Liver (tissue), 9 donors: ENCODE data around the gene CSNK1G2. TPM values are rescaled to one million over a fixed set of nuclear protein-coding genes. Genes with fewer than 3 reads are reported as not detected.
"Not testable (repeated sequence)": the region's sequence is repeated elsewhere in the genome, so short reads cannot be mapped to it uniquely, and the experiment has no call there.

Experiments used
- DNase-seq: peaks from one replicate; pipeline ENCODE4 v3.0.0-alpha.2; 2017; ENCODE audit warnings: low spot score
- H3K27ac ChIP-seq, 2 donors: one replicate each; pipeline ENCODE4 v1.7.0; 2013; ENCODE audit warnings: inconsistent platforms in 2 of 2, low read length in 2 of 2, control low read depth in 1 of 2, low read depth in 1 of 2, mild to moderate bottlenecking in 1 of 2
- H3K27me3 ChIP-seq, 4 donors: one replicate each; pipeline versions ENCODE4 v1.6.1 to v1.7.0; 2013; ENCODE audit warnings: low read length in 3 of 4, inconsistent platforms in 1 of 4, mild to moderate bottlenecking in 1 of 4, moderate library complexity in 1 of 4; ENCODE audit not compliant: control insufficient read depth in 4 of 4, insufficient read depth in 4 of 4
- H3K36me3 ChIP-seq, 4 donors: one replicate each; pipeline versions ENCODE4 v1.6.1 to v1.7.0; 2013; ENCODE audit warnings: low read length in 3 of 4, mild to moderate bottlenecking in 3 of 4, low read depth in 1 of 4, moderate library complexity in 1 of 4; ENCODE audit not compliant: control insufficient read depth in 4 of 4, insufficient read depth in 3 of 4
- H3K4me1 ChIP-seq, 4 donors: one replicate each; pipeline versions ENCODE4 v1.6.1 to v1.7.0; 2013; ENCODE audit warnings: low read length in 3 of 4, mild to moderate bottlenecking in 3 of 4, moderate library complexity in 1 of 4; ENCODE audit not compliant: control insufficient read depth in 4 of 4, insufficient read depth in 4 of 4
- H3K4me3 ChIP-seq, 3 donors: one replicate each; pipeline versions ENCODE4 v1.6.1 to v1.7.0; 2013; ENCODE audit warnings: low read length in 3 of 3, control low read depth in 1 of 3, low read depth in 1 of 3, mild to moderate bottlenecking in 1 of 3
- H3K9ac ChIP-seq, 2 donors: one replicate each; pipeline ENCODE4 v1.7.0; 2013; ENCODE audit warnings: low read length in 2 of 2, mild to moderate bottlenecking in 2 of 2, moderate library complexity in 2 of 2, control low read depth in 1 of 2, low read depth in 1 of 2
- H3K9me3 ChIP-seq, 4 donors: one replicate each; pipeline versions ENCODE4 v1.6.1 to v1.7.0; 2013; ENCODE audit warnings: low read length in 3 of 4; ENCODE audit not compliant: control insufficient read depth in 4 of 4
- EGR1 ChIP-seq, 2 donors: IDR thresholded peaks; 2 replicates each; pipeline ENCODE4 v1.6.1; 2016 to 2018; ENCODE audit warnings: antibody characterized with exemption in 2 of 2, low read depth in 2 of 2
- FOXA1 ChIP-seq: IDR thresholded peaks from 2 replicates; pipeline ENCODE4 v1.6.1; 2016; ENCODE audit warnings: antibody characterized with exemption
- FOXA2 ChIP-seq: IDR thresholded peaks from 2 replicates; pipeline ENCODE4 v1.6.1; 2016; ENCODE audit warnings: antibody characterized with exemption
- GABPA ChIP-seq, 2 donors: IDR thresholded peaks in 1 of 2; conservative IDR thresholded peaks in 1 of 2; 2 replicates each; pipeline ENCODE4 v1.6.1; 2016; ENCODE audit warnings: antibody characterized with exemption in 2 of 2, mild to moderate bottlenecking in 1 of 2, moderate library complexity in 1 of 2
- RXRA ChIP-seq, 2 donors: IDR thresholded peaks; 2 replicates each; pipeline ENCODE4 v1.6.1; 2017 to 2018; ENCODE audit warnings: antibody characterized with exemption in 2 of 2, mild to moderate bottlenecking in 1 of 2
- SP1 ChIP-seq: IDR thresholded peaks from 2 replicates; pipeline ENCODE4 v1.6.1; 2018; ENCODE audit warnings: antibody characterized with exemption, mild to moderate bottlenecking
- TAF1 ChIP-seq: conservative IDR thresholded peaks from 2 replicates; pipeline ENCODE4 v1.6.1; 2016; ENCODE audit warnings: antibody characterized with exemption, mild to moderate bottlenecking
- YY1 ChIP-seq: IDR thresholded peaks from 2 replicates; pipeline ENCODE4 v1.6.1; 2016; ENCODE audit warnings: antibody characterized with exemption, mild to moderate bottlenecking
- ZBTB33 ChIP-seq: IDR thresholded peaks from 2 replicates; pipeline ENCODE4 v1.6.1; 2016; ENCODE audit warnings: antibody characterized with exemption
- WGBS: extraction: QIAGEN DNeasy Blood & Tissue Kit; methylation state at CpG from one replicate; pipeline ENCODE4 v1.1.7; 2013; 5-methylcytosine and 5-hydroxymethylcytosine counted together
- polyA plus RNA-seq, 2 donors: library from polyadenylated mRNA; stranded (reverse) in 1 of 2; unstranded in 1 of 2; fragments of 200-250 nt in 1 of 2; fragments of >200 nt in 1 of 2; fragmentation: Nextera tagmentation in 1 of 2; extraction: Ambion mirVana in 1 of 2; gene quantifications; one replicate each; pipeline versions ENCODE4 v1.2.1 to v1.2.3, GENCODE V29; 2013 to 2015
- total RNA-seq, 2 donors: library from RNA; depleted of rRNA; stranded (reverse); fragments of >200 nt; gene quantifications; one replicate each; pipeline ENCODE4 v1.2.3, GENCODE V29; 2014
- donor health status: healthy.
- donor health status: healthy.
- donor health status: healthy.
- donor health status: healthy.
- donor health status: healthy.

The CSNK1G2 gene
- total and polyA plus RNA-seq, 4 donors = 3.5 to 30.6 (median 23.9) TPM

- peaks cover 22 to 57% (median 24%) of the 10 kb centered on the region in 4 donors for H3K36me3 ChIP-seq
- no peak for DNase-seq
Observed at GRCh38 chr19:1986357-1987162, 45.6 kb downstream of the CSNK1G2 start.

GRCh38 chr19:1987197-1988187 lies 46.5 kb downstream of the CSNK1G2 start:
- no peaks in the 10 kb centered on the region for H3K4me1 ChIP-seq
- peaks cover 19 to 52% (median 23%) of the 10 kb centered on the region in 4 donors for H3K36me3 ChIP-seq
- H3K9ac ChIP-seq = no peak overlapping the region
- 90% methylated on average over 42 of the region's 42 CpGs for WGBS
- no peak for TF ChIP-seq TAF1
- no peak for TF ChIP-seq EGR1 (IDR thresholded peaks at IDR 0.05; ENCODE audit: low read depth in 2 of 2)
- H3K27ac ChIP-seq = no peak overlapping the region
- no peak overlapping the region for H3K4me3 ChIP-seq
- DNase-seq = no peak
- H3K9me3 ChIP-seq = no peaks in the 10 kb centered on the region
- H3K27me3 ChIP-seq = no peaks in the 10 kb centered on the region

More at GRCh38 chr19:1986357-1987162, 45.6 kb downstream of the CSNK1G2 start:
- no peak overlapping the region for H3K4me3 ChIP-seq
- no peak for TF ChIP-seq ZBTB33
- TF ChIP-seq YY1 = no peak
- no peak for TF ChIP-seq FOXA2
- TF ChIP-seq GABPA (IDR thresholded peaks at IDR 0.05 in 1 of 2, conservative IDR thresholded peaks at IDR 0.05 in 1 of 2) = no peak
- no peak for TF ChIP-seq RXRA (IDR thresholded peaks at IDR 0.05)
- no peak for TF ChIP-seq FOXA1
- TF ChIP-seq SP1 = no peak
- H3K9ac ChIP-seq = no peak overlapping the region
- no peak overlapping the region for H3K27ac ChIP-seq
- no peaks in the 10 kb centered on the region for H3K4me1 ChIP-seq
- 95% methylated on average over 42 of the region's 42 CpGs for WGBS
- H3K9me3 ChIP-seq = no peaks in the 10 kb centered on the region
- no peaks in the 10 kb centered on the region for H3K27me3 ChIP-seq

DNA sequence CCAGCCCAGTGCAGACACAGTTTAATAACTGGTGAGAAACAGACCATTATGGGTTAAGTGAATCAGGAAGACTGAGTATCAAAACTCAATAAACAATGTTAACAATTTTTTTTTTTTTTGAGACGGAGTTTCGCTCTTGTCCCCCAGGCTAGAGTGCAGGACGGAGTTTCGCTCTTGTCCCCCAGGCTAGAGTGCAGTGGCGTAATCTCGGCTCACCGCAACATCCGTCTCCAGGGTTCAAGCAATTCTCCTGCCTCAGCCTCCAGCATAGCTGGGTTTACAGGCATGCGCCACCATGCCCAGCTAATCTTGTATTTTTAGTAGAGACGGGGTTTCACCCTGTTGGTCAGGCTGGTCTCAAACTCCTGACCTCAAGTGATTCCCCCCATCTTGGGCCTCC lies 47.5 kb downstream of the CSNK1G2 start:
- WGBS = 87% methylated on average over 10 of the region's 10 CpGs
- not testable (repeated sequence) for H3K4me1 ChIP-seq, DNase-seq, H3K9ac ChIP-seq, H3K27me3 ChIP-seq, H3K4me3 ChIP-seq, H3K27ac ChIP-seq, H3K9me3 ChIP-seq
- H3K36me3 ChIP-seq = peaks cover 19 to 58% (median 23%) of the 10 kb centered on the region in 4 donors
